Measurements from ENCODE around the gene SIK2. TPM values are rescaled to one million over a fixed set of nuclear protein-coding genes. Genes with fewer than 3 reads are reported as not detected.

The SIK2 gene
- 15.1 TPM for total RNA-seq
- long read RNA-seq, full-length matches to known transcripts: 1 of 11 reads
- long read RNA-seq, partial matches to known transcripts: 1 of 11 reads
- long read RNA-seq, other reads (novel, unspliced or antisense): 9 of 11 reads

GRCh38 chr11:111601979-111602864 is at the start of gene SIK2:
Gene SIK2, plus strand, starts transcription at chr11:111602449. Its CDS starts 115 bp downstream, at chr11:111602564.
- ATAC-seq (ENCODE audit: poor library complexity): peak; percentile 95
- intact Hi-C loops (cut with DNase I): loop anchor here (5.0 kb wide), 2 partner anchors 175 to 240 kb away; no protein-coding TSS in a partner anchor
- DNase-seq: peak; percentile 96

GRCh38 chr11:111554532-111554931 is 47.7 kb upstream of the SIK2 start:
- DNase-seq (no peak), ATAC-seq (ENCODE audit: poor library complexity) (no peak)
- intact Hi-C loops (cut with DNase I): no loop called here

GRCh38 chr11:111555255-111555654 is 47.0 kb upstream of the SIK2 start:
- intact Hi-C loops (cut with DNase I): no loop called here
- no peak for ATAC-seq (ENCODE audit: poor library complexity)
- no peak for DNase-seq

GRCh38 chr11:111557425-111558111 is 44.7 kb upstream of the SIK2 start:
- intact Hi-C loops (cut with DNase I): no loop called here
- DNase-seq (no peak), ATAC-seq (ENCODE audit: poor library complexity) (no peak)

GRCh38 chr11:111559800-111560464 is 42.3 kb upstream of the SIK2 start:
- no peak for ATAC-seq (ENCODE audit: poor library complexity)
- intact Hi-C loops (cut with DNase I): no loop called here

GRCh38 chr11:111560800-111561199 is 41.4 kb upstream of the SIK2 start:
- ATAC-seq (ENCODE audit: poor library complexity): no peak
- intact Hi-C loops (cut with DNase I): no loop called here
- DNase-seq: no peak

More at GRCh38 chr11:111559800-111560464, 42.3 kb upstream of the SIK2 start:
- no peak for DNase-seq

GRCh38 chr11:111561306-111561705 is 40.9 kb upstream of the SIK2 start:
- no peak for ATAC-seq (ENCODE audit: poor library complexity)
- DNase-seq: no peak
- intact Hi-C loops (cut with DNase I): no loop called here

- DNase-seq (no peak), ATAC-seq (ENCODE audit: poor library complexity) (no peak)
- intact Hi-C loops (cut with DNase I): no loop called here
Measured at GRCh38 chr11:111561791-111562325, 40.4 kb upstream of the SIK2 start.

- ATAC-seq (ENCODE audit: poor library complexity): no peak
- DNase-seq: no peak
- intact Hi-C loops (cut with DNase I): no loop called here
Measured at GRCh38 chr11:111562692-111563389, 39.4 kb upstream of the SIK2 start.

- peak; percentile 64 for ATAC-seq (ENCODE audit: poor library complexity)
- intact Hi-C loops (cut with DNase I): loop anchor here (2.0 kb wide), 1 partner anchor 276 kb away; no protein-coding TSS in a partner anchor
Measured at GRCh38 chr11:111565114-111565720, 37.0 kb upstream of the SIK2 start.

GRCh38 chr11:111566324-111566723 is 35.9 kb upstream of the SIK2 start:
- DNase-seq (no peak), ATAC-seq (ENCODE audit: poor library complexity) (no peak)
- intact Hi-C loops (cut with DNase I): no loop called here

More at GRCh38 chr11:111565114-111565720, 37.0 kb upstream of the SIK2 start:
- DNase-seq: no peak

GRCh38 chr11:111569476-111569875 is 32.8 kb upstream of the SIK2 start:
- intact Hi-C loops (cut with DNase I): no loop called here
- DNase-seq (no peak), ATAC-seq (ENCODE audit: poor library complexity) (no peak)

- intact Hi-C loops (cut with DNase I): no loop called here
- ATAC-seq (ENCODE audit: poor library complexity): no peak
- no peak for DNase-seq
Measured at GRCh38 chr11:111570796-111571195, 31.5 kb upstream of the SIK2 start.

GRCh38 chr11:111571829-111572501 is 30.3 kb upstream of the SIK2 start:
- DNase-seq: no peak
- intact Hi-C loops (cut with DNase I): no loop called here
- ATAC-seq (ENCODE audit: poor library complexity): no peak

- ATAC-seq (ENCODE audit: poor library complexity) (no peak), DNase-seq (no peak)
- intact Hi-C loops (cut with DNase I): no loop called here
Measured at GRCh38 chr11:111572581-111572980, 29.7 kb upstream of the SIK2 start.

- ATAC-seq (ENCODE audit: poor library complexity): peak; percentile 95
- no peak for DNase-seq
- intact Hi-C loops (cut with DNase I): no loop called here
Measured at GRCh38 chr11:111573821-111574249, 28.4 kb upstream of the SIK2 start.

Measured in Right ventricle myocardium superior (tissue), 1 donor.